K562 (cell line): ENCODE data around the gene TOR1B. TPM values are rescaled to one million over a fixed set of nuclear protein-coding genes. Genes with fewer than 3 reads are reported as not detected.

Experiments used
- CTBP1 ChIP-seq: fragments of 450-650 bp; IDR thresholded peaks from 2 replicates; pipeline ENCODE4 v1.6.1; 2016; ENCODE audit warnings: borderline replicate concordance
- DACH1 ChIP-seq: fragments of 450-650 bp; IDR thresholded peaks from 2 replicates; pipeline ENCODE4 v1.6.1; 2018; ENCODE audit not compliant: partially characterized antibody
- FOS ChIP-seq: IDR thresholded peaks from 3 replicates; pipeline ENCODE4 v1.6.1; 2011; ENCODE audit not compliant: insufficient read length; ENCODE audit errors: extremely low read depth
- HIVEP1 ChIP-seq: fragments of 250-450 bp; sonication (Bioruptor Pico); IDR thresholded peaks from 2 replicates; pipeline ENCODE4 v1.4.0; 2020; ENCODE audit warnings: mild to moderate bottlenecking
- HMGN3 ChIP-seq: IDR thresholded peaks from 2 replicates; pipeline ENCODE4 v1.6.1; 2011; ENCODE audit warnings: borderline replicate concordance, low read depth, mild to moderate bottlenecking, mixed read lengths, low read length; ENCODE audit not compliant: insufficient read length; ENCODE audit errors: extremely low read depth
- NFE2 ChIP-seq: IDR thresholded peaks from 2 replicates; pipeline ENCODE4 v1.6.1; 2014; ENCODE audit warnings: antibody characterized with exemption, low read depth
- NFRKB ChIP-seq: fragments of 450-650 bp; IDR thresholded peaks from 2 replicates; pipeline ENCODE4 v1.6.1; 2016; ENCODE audit warnings: low read depth
- NR1H2 ChIP-seq: sonication (generic); formaldehyde crosslinking; IDR thresholded peaks from 2 replicates; pipeline ENCODE4 v1.4.0; 2020; ENCODE audit warnings: mild to moderate bottlenecking, missing genetic modification reagents
- POLR3A ChIP-seq: IDR thresholded peaks from 2 replicates; pipeline ENCODE4 v1.6.1; 2011; ENCODE audit warnings: borderline replicate concordance, mild to moderate bottlenecking, moderate library complexity; ENCODE audit not compliant: insufficient read length, insufficient read depth; ENCODE audit errors: extremely low read depth
- PPARD ChIP-seq: fragments of 250-450 bp; sonication (Bioruptor Pico); IDR thresholded peaks from 2 replicates; pipeline ENCODE4 v1.8.0; 2022; ENCODE audit warnings: inconsistent platforms, mild to moderate bottlenecking, moderate library complexity
- PTBP1 ChIP-seq: fragments of 200-400 bp; formaldehyde crosslinking; IDR thresholded peaks from 2 replicates; pipeline ENCODE4 v1.6.1; 2017; ENCODE audit warnings: low read depth, low read length
- PURB ChIP-seq: sonication (generic); formaldehyde crosslinking; IDR thresholded peaks from 2 replicates; pipeline ENCODE4 v1.9.0; 2021; ENCODE audit warnings: low read depth, mild to moderate bottlenecking, missing genetic modification reagents
- RBM22 ChIP-seq: fragments of 200-400 bp; formaldehyde crosslinking; IDR thresholded peaks from 2 replicates; pipeline ENCODE4 v1.6.1; 2018; ENCODE audit warnings: low read length, low read depth; ENCODE audit not compliant: poor library complexity, severe bottlenecking
- SAFB2 ChIP-seq: fragments of 200-400 bp; formaldehyde crosslinking; IDR thresholded peaks from 2 replicates; pipeline ENCODE4 v1.6.1; 2018; ENCODE audit warnings: borderline replicate concordance, low read length, low read depth, moderate library complexity; ENCODE audit not compliant: severe bottlenecking
- SMAD1 ChIP-seq: fragments of 150-350 bp; IDR thresholded peaks from 2 replicates; pipeline ENCODE4 v1.6.1; 2014; ENCODE audit warnings: low read length, low read depth; ENCODE audit not compliant: partially characterized antibody
- ZBTB7A ChIP-seq: IDR thresholded peaks from 2 replicates; pipeline ENCODE4 v1.6.1; 2011; ENCODE audit warnings: low read depth, mild to moderate bottlenecking, low read length, moderate library complexity, borderline replicate concordance; ENCODE audit not compliant: control insufficient read depth
- ZNF253 ChIP-seq: fragments of 250-450 bp; sonication (Bioruptor Pico); conservative IDR thresholded peaks from 2 replicates; pipeline ENCODE4 v1.6.1; 2021; ENCODE audit warnings: mild to moderate bottlenecking
- ZNF57 ChIP-seq: fragments of 450-650 bp; formaldehyde crosslinking; IDR thresholded peaks from 2 replicates; pipeline ENCODE4 v1.4.0; 2020; ENCODE audit warnings: mild to moderate bottlenecking, moderate library complexity
- polyA plus RNA-seq, 8 experiments: library from polyadenylated mRNA; depleted of rRNA in 4 of 8; stranded (reverse) in 5 of 8; unstranded in 3 of 8; fragments of >200 nt; fragmentation: Nextera tagmentation in 2 of 8; fragmentation: Illumina TruSeq in 1 of 8; extraction: Ambion mirVana in 2 of 8; extraction: Trizol in 1 of 8; gene quantifications; 2 replicates each; pipeline versions ENCODE4 v1.2.1 to v1.2.3, GENCODE V29; 2011 to 2014; ENCODE audit warnings: inconsistent platforms in 1 of 8, missing spikeins in 1 of 8
- total RNA-seq, 7 experiments: library from RNA; depleted of rRNA in 6 of 7; stranded (reverse); fragments of >200 nt in 6 of 7; fragmentation: Illumina TruSeq in 2 of 7; extraction: Trizol in 2 of 7; gene quantifications; 2 replicates each; pipeline versions ENCODE4 v1.2.1 to v1.2.3, GENCODE V29; 2011 to 2021; ENCODE audit warnings: low replicate concordance in 1 of 7
- TF ChIP-seq, protein P1 (sequence below): sonication (generic); IDR thresholded peaks from 2 replicates; pipeline ENCODE4 v1.6.1; 2016
- TF ChIP-seq, protein P2 (sequence below): sonication (generic); formaldehyde crosslinking; IDR thresholded peaks from 2 replicates; pipeline ENCODE4 v1.8.1; 2022; ENCODE audit warnings: missing genetic modification reagents
- TF ChIP-seq, protein P3 (sequence below): fragments of 250-450 bp; sonication (Bioruptor Pico); IDR thresholded peaks from 2 replicates; pipeline ENCODE4 v1.4.0; 2020
- TF ChIP-seq, protein P4 (sequence below): sonication (generic); formaldehyde crosslinking; IDR thresholded peaks from 2 replicates; pipeline ENCODE4 v1.8.1; 2022; ENCODE audit warnings: missing genetic modification reagents

TOR1B gene
- total and polyA plus RNA-seq, 9 of the 15 experiments (the other 6 are each of a cell fraction or from before 2014, with no cell fraction given), result 4.2 to 36.5 (median 24.6) TPM

DNA sequence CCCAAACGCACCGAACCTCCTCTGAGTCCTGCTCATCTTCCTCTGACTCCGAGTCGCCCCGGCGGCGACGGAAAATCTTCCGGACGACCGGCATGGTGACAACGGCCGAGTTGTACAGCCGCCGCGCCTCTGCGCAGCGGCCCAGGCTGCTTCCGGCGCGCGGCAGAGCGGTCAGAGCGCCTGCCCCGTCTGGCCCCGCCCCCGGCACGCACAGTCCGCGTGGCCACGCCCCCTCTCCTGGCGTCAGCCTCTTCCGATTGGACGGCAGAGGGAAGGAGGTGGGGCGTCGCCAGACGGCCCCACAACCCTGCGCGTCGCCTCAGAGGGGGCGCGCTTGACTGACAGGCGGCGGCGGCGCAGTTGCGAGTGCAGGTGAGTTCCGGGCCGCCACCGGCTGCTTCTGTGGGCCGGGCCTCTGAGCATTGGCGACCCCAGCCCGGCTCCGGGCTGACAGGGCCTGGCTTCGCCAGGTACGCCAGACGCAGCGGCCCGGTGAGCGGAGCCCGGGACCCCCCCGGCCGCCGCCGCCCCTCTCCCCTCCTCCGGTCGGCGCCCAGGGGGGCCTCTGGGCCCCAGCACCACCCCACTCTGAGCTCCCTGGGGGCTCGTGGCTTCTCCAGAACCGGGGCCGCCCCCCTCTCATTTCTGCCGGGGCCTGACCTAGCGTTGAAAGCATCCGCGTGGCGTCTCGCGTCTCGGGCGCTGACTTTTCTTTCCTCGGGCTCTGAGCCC lies 32.3 kb downstream of the TOR1B start, which contains the start of the genes C9orf78 and USP20 (continued):
- TF ChIP-seq, protein P1, sequence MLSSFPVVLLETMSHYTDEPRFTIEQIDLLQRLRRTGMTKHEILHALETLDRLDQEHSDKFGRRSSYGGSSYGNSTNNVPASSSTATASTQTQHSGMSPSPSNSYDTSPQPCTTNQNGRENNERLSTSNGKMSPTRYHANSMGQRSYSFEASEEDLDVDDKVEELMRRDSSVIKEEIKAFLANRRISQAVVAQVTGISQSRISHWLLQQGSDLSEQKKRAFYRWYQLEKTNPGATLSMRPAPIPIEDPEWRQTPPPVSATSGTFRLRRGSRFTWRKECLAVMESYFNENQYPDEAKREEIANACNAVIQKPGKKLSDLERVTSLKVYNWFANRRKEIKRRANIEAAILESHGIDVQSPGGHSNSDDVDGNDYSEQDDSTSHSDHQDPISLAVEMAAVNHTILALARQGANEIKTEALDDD, result no peak
- TF ChIP-seq DACH1, result no peak
- TF ChIP-seq POLR3A, result no peak
- TF ChIP-seq ZNF57, result no peak
- TF ChIP-seq, protein P2, sequence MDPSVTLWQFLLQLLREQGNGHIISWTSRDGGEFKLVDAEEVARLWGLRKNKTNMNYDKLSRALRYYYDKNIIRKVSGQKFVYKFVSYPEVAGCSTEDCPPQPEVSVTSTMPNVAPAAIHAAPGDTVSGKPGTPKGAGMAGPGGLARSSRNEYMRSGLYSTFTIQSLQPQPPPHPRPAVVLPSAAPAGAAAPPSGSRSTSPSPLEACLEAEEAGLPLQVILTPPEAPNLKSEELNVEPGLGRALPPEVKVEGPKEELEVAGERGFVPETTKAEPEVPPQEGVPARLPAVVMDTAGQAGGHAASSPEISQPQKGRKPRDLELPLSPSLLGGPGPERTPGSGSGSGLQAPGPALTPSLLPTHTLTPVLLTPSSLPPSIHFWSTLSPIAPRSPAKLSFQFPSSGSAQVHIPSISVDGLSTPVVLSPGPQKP (CRISPR knock-in tag), result no peak
- no peak for TF ChIP-seq PURB
- TF ChIP-seq NFE2, result no peak
- TF ChIP-seq NR1H2 (CRISPR knock-in tag), result no peak; the same call in 1 of the 2 replicates
- peak; percentile 27 for TF ChIP-seq FOS
- TF ChIP-seq SMAD1, result peak; percentile 44
- peak; percentile 97 for TF ChIP-seq CTBP1
- TF ChIP-seq, protein P3, sequence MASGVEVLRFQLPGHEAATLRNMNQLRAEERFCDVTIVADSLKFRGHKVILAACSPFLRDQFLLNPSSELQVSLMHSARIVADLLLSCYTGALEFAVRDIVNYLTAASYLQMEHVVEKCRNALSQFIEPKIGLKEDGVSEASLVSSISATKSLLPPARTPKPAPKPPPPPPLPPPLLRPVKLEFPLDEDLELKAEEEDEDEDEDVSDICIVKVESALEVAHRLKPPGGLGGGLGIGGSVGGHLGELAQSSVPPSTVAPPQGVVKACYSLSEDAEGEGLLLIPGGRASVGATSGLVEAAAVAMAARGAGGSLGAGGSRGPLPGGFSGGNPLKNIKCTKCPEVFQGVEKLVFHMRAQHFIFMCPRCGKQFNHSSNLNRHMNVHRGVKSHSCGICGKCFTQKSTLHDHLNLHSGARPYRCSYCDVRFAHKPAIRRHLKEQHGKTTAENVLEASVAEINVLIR (CRISPR knock-in tag), result peak; percentile 97
- TF ChIP-seq ZNF253, result no peak
- TF ChIP-seq, protein P4, sequence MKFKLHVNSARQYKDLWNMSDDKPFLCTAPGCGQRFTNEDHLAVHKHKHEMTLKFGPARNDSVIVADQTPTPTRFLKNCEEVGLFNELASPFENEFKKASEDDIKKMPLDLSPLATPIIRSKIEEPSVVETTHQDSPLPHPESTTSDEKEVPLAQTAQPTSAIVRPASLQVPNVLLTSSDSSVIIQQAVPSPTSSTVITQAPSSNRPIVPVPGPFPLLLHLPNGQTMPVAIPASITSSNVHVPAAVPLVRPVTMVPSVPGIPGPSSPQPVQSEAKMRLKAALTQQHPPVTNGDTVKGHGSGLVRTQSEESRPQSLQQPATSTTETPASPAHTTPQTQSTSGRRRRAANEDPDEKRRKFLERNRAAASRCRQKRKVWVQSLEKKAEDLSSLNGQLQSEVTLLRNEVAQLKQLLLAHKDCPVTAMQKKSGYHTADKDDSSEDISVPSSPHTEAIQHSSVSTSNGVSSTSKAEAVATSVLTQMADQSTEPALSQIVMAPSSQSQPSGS, result no peak
- TF ChIP-seq HMGN3, result peak; percentile 96
- TF ChIP-seq ZBTB7A, result peak; percentile 85; the same call in 1 of the 2 replicates
- no peak for TF ChIP-seq PPARD
- no peak for TF ChIP-seq SAFB2
- TF ChIP-seq HIVEP1, result 0 out of 2 replicates have a peak, but pooled peaks have one; percentile 15
- TF ChIP-seq NFRKB, result 0 out of 2 replicates have a peak, but pooled peaks have one; percentile 3
- no peak for TF ChIP-seq PTBP1
- no peak for TF ChIP-seq RBM22
